Measurements from ENCODE around the gene MRPL27. TPM values are rescaled to one million over a fixed set of nuclear protein-coding genes. Genes with fewer than 3 reads are reported as not detected.

The MRPL27 gene
- total RNA-seq, 2 experiments from 2014 or later, result 55.1 to 58.2 TPM

DNA sequence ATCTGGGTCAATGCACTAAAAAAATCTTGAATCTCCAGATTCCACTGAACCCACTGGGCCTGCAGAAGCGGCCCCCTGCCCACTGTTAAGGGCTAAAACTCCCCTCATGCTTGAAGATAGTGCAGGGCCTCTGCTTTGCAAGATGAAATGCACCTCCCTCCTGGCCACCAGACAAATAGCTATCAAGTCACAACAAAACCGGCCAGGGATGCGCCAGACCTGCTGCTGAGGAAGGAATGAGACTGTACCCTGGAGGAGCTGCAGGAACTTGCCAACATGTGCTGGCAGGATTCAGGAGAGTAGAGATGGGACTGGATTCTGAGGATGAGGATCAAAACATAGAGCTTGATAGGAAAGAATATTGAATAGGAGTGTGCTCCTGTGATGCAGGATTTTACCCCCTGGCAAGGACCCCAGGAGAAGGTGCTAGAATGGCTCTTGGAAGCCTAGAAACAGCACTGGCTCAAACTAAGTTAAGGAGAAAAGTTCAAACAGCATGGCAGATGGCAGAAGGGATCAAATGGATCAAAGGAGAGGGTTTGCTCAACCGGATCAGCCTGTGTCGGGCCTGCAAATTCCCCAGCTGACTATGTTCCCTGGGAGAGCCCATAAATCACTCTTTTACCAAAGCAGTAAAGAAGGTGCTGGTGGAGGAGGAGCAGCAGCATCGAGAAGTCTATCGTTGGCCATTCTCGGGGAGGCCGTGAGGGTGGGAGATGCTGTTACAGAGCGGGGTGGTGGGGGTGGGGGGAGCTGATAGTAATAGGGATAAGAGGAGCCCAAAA is 54.3 kb downstream of the MRPL27 start:
- H3K36me3 Mint-ChIP-seq (ENCODE audit: low read depth), result no peaks in the 10 kb centered on the region
- intact Hi-C loops (cut with micrococcal nuclease), result no loop called here
- DNase-seq, result no peak
- no peak overlapping the region for H3K4me3 Mint-ChIP-seq
- no peaks in the 10 kb centered on the region for H3K9me3 Mint-ChIP-seq
- no peaks in the 10 kb centered on the region for H3K27me3 Mint-ChIP-seq (ENCODE audit: low read depth)
- H3K27ac Mint-ChIP-seq, result no peak overlapping the region
- CTCF ChIA-PET, result no interaction called here
- H3K4me1 Mint-ChIP-seq (ENCODE audit: low read depth), result no peaks in the 10 kb centered on the region

Other genes with a start within 250 kb of the MRPL27 start
- gene SAMD14, start 243.0 kb downstream of the MRPL27 start, total RNA-seq, result 1 to 10 TPM; 1.1 to 1.3 TPM
- gene PPP1R9B, start 222.5 kb downstream of the MRPL27 start, total RNA-seq, result 10 to 100 TPM; 67.7 TPM
- under 1 TPM in 1 of 2 experiments, not detected in 1; 0.14 TPM for gene SGCA, start 207.2 kb downstream of the MRPL27 start, total RNA-seq
- gene COL1A1, start 171.6 kb downstream of the MRPL27 start, total RNA-seq, result 1 to 10 TPM in 1 of 2 experiments, under 1 TPM in 1; 0.95 to 1.7 TPM
- gene TMEM92, start 98.7 kb downstream of the MRPL27 start, total RNA-seq, result not detected
- gene XYLT2, start 27.1 kb downstream of the MRPL27 start, total RNA-seq, result 10 to 100 TPM; 21.1 to 21.8 TPM
- gene EME1, start within 50 bp of the MRPL27 start, total RNA-seq, result 10 to 100 TPM; 68.9 to 69.8 TPM
- 10 to 100 TPM; 48.1 to 50.1 TPM for gene LRRC59, start 24.3 kb upstream of the MRPL27 start, total RNA-seq
- gene ACSF2, start 53.0 kb upstream of the MRPL27 start, total RNA-seq, result 10 to 100 TPM; 19.7 to 20.7 TPM
- not detected for gene CHAD, start 95.7 kb upstream of the MRPL27 start, total RNA-seq
- gene RSAD1, start 105.7 kb upstream of the MRPL27 start, total RNA-seq, result 10 to 100 TPM; 39.2 to 40.4 TPM
- gene MYCBPAP, start 135.3 kb upstream of the MRPL27 start, total RNA-seq, result 1 to 10 TPM; 5.5 to 5.8 TPM
- not detected for gene EPN3, start 159.6 kb upstream of the MRPL27 start, total RNA-seq
- 10 to 100 TPM; 15.8 to 16.1 TPM for gene SPATA20, start 174.0 kb upstream of the MRPL27 start, total RNA-seq
- under 1 TPM; 0.22 to 0.24 TPM for gene CACNA1G, start 187.5 kb upstream of the MRPL27 start, total RNA-seq

Measured in activated naive CD4-positive, alpha-beta T cell treated with anti-CD3 and anti-CD28 coated beads for 36 hours (primary cell).